ENCODE data around the gene ERCC8.

ERCC8 gene

DNA sequence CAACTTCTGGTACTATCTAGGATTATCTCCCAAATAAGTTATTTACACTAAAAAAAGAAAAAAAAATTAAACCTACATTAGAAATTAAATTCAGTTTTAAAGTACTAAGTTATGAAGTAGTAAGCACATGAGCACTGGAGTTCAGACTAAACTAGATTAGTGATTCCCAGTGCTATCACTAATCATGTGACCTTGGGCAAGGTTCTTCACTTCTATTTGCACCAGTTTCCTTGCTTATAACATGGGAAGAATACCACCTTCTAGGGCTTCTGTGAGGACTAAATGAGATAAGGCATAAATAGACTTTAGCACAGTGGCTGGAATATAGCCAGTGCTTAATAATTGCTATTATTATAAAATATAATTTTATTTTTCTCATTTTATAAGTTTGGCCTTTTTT is 111.3 kb downstream of the ERCC8 start:
- no peak for DNase-seq

DNA sequence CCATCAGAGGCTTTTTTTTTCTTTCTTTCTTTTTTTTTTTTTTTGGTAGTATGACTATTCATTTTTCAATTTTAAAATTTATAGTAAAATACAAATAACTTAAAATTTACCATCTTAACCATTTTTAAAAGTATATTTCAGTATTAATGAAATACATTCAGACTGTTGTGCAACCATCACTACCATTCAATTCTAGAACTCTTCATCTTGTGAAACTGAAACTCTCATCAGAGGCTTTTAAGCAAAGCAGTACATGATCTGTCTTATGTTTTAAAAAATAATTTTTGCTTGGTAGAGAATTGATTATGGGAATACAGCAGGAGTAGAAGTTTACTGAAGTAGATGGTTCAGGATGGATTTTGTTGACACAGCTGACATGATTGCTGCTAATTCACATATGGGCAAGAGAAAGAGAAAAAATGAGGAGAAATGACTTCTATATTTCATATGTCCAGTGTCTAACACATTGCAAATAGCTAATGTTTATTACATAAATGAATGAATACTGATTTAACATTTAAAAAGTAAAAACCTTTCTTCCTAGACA is 114.2 kb downstream of the ERCC8 start:
- DNase-seq: no peak

DNA sequence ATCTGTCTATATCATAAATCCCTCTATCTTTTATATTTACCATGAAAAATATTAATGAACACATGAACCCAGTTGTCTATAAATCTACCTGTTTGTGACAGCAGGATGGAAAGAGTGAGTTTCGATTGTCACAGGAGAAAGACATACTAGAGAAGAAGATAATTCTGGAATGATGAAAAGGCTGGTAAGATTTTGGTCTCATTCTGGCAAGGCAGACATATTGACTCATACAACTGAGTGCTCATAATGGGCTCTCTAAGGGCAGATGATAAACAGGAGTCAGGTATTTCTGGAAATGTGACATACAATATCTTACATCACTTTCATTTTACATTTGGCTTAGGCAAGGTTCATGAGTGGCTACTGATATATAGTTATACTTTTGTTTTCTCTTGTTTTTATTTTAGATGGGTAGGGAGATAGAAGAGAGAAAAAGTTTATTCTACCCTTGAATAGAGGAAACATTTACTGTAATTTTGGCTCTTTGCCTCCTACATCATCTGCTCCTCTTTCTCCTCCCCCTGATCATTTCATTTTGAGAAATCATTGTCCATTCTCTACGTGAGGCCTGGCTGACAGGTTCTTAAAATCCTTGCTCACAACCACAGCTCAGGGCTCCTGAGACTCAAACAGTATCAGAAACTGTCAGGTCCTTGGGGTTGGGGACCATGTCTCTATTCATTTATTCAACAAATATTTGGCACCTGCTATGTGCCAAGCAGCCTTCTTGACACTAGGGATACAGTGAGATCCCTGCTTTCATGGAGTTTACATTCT is 115.2 kb downstream of the ERCC8 start:
- DNase-seq: no peak

DNA sequence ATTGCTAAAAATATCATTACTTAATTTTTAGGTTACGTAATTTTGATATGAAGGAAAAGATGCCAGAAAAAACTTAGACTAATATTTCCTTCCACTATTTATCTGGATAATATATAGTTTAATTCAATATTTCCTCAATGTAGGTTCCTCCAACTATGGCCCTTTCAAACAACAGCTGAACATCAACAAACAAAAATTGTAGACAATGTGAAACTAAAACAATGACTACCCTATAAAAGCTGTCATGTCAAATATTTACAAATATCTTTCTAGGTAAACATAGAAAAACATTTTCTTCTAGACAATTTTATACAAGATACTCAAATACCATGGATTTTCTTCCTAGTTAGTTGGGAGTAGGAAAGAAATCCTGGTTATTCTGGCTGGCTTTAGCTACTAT is 117.7 kb downstream of the ERCC8 start:
- no peak for DNase-seq

DNA sequence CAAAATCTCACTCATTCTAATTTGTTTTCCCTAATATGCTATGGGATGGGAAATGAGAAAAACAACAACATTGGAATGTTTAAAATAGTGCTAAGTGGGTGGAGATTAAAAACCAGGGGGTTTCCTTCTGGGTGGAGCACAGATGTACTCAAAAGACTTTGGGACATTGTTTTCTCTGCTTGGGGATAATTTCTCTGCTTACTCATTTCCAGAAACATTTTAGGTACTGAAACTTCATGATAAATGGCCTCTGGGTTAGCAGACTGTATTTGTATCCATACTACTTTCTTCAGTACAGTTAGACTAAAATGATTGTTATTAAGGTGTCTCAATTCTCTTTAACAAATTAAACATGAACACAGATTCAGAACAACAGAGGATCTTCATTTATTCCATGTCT is 118.2 kb downstream of the ERCC8 start:
- DNase-seq: no peak
